ENCODE measurements around the gene DNAJA2. TPM values are rescaled to one million over a fixed set of nuclear protein-coding genes. Genes with fewer than 3 reads are reported as not detected.

DNAJA2 gene
- polyA plus RNA-seq, 1 donor from 2014 or later: 99.5 TPM

GRCh38 chr16:46961373-46962353 lies 11.8 kb downstream of the DNAJA2 start:
- no peaks in the 10 kb centered on the region for H4K20me1 ChIP-seq (ENCODE audit: insufficient read depth)
- H3K27me3 ChIP-seq (ENCODE audit: insufficient read depth, low read depth, low read length): no peaks in the 10 kb centered on the region
- no peak overlapping the region for H3K9ac ChIP-seq (ENCODE audit: low read length)
- no peaks in the 10 kb centered on the region for H3K9me2 ChIP-seq (ENCODE audit: insufficient read depth, low read length)
- no peaks in the 10 kb centered on the region for H3F3A ChIP-seq (ENCODE audit: insufficient read depth, low read length, poor library complexity, severe bottlenecking)
- no peak for TF ChIP-seq TAF1 (IDR thresholded peaks at IDR 0.05; ENCODE audit: low read depth)
- TF ChIP-seq SMC3 (conservative IDR thresholded peaks at IDR 0.05; ENCODE audit: poor library complexity): no peak
- no peak for TF ChIP-seq RAD21 (conservative IDR thresholded peaks at IDR 0.05)
- TF ChIP-seq REST (IDR thresholded peaks at IDR 0.05; ENCODE audit: borderline replicate concordance): no peak
- TF ChIP-seq POLR2AphosphoS5 (IDR thresholded peaks at IDR 0.05): no peak
- TF ChIP-seq EP300 (conservative IDR thresholded peaks at IDR 0.05; ENCODE audit: poor library complexity, severe bottlenecking): no peak
- TF ChIP-seq EZH2 (IDR thresholded peaks at IDR 0.05; ENCODE audit: borderline replicate concordance, insufficient read depth, low read length, poor library complexity, severe bottlenecking): no peak
- no peak for TF ChIP-seq CTCF (IDR thresholded peaks at IDR 0.05; ENCODE audit: poor library complexity, severe bottlenecking)
- no peak for TF ChIP-seq MXI1 (conservative IDR thresholded peaks at IDR 0.05; ENCODE audit: poor library complexity, severe bottlenecking)
- H3K9me3 ChIP-seq (ENCODE audit: low read length): no peaks in the 10 kb centered on the region
- H3K4me2 ChIP-seq (ENCODE audit: low read length): no peak overlapping the region
- no peaks in the 10 kb centered on the region for H3K79me2 ChIP-seq (replicated peaks; ENCODE audit: insufficient read depth, low read length)
- H3K27ac ChIP-seq (ENCODE audit: low read length): no peak overlapping the region
- no peak overlapping the region for H3K4me3 ChIP-seq (ENCODE audit: low read length)
- H2AFZ ChIP-seq (ENCODE audit: low read depth, low read length): no peak overlapping the region
- H3K36me3 ChIP-seq (ENCODE audit: insufficient read depth, low read length): peaks cover 3% of the 10 kb centered on the region

- Histone ChIP-seq H3K4me3 (ENCODE audit: low read length) (no peak overlapping the region), H3F3A (ENCODE audit: insufficient read depth, low read length, poor library complexity, severe bottlenecking) (no peaks in the 10 kb centered on the region), H3K79me2 (replicated peaks; ENCODE audit: insufficient read depth, low read length) (no peaks in the 10 kb centered on the region), H3K4me2 (ENCODE audit: low read length) (no peak overlapping the region), H3K27ac (ENCODE audit: low read length) (no peak overlapping the region), H2AFZ (ENCODE audit: low read depth, low read length) (no peak overlapping the region), H3K9me2 (ENCODE audit: insufficient read depth, low read length) (no peaks in the 10 kb centered on the region), H4K20me1 (ENCODE audit: insufficient read depth) (no peaks in the 10 kb centered on the region), H3K27me3 (ENCODE audit: insufficient read depth, low read depth, low read length) (no peaks in the 10 kb centered on the region), H3K9ac (ENCODE audit: low read length) (no peak overlapping the region), H3K36me3 (ENCODE audit: insufficient read depth, low read length) (no peaks in the 10 kb centered on the region), H3K9me3 (ENCODE audit: low read length) (no peaks in the 10 kb centered on the region)
- TF ChIP-seq CTCF (IDR thresholded peaks at IDR 0.05; ENCODE audit: poor library complexity, severe bottlenecking) (no peak), SMC3 (conservative IDR thresholded peaks at IDR 0.05; ENCODE audit: poor library complexity) (no peak)
These were observed 18.9 kb downstream of the DNAJA2 start for GRCh38 chr16:46954562-46954961.
